Suprapubic skin (tissue), 4 donors: ENCODE data around the gene HDLBP.

Experiments used
- POLR2A ChIP-seq, 2 donors: fragments of 450-650 bp; IDR thresholded peaks; one replicate each; pipeline ENCODE4 v1.6.1; 2017; ENCODE audit warnings: antibody characterized with exemption in 2 of 2, mild to moderate bottlenecking in 2 of 2, moderate library complexity in 2 of 2
- POLR2AphosphoS5 ChIP-seq, 3 donors: sonication (generic); formaldehyde crosslinking; IDR thresholded peaks; one replicate each; pipeline ENCODE4 v1.6.1; 2017; ENCODE audit warnings: antibody characterized with exemption in 3 of 3
- TF ChIP-seq, protein P1 (sequence below), 2 donors: fragments of 200-600 bp in 1 of 2; fragments of 450-650 bp in 1 of 2; sonication (generic) in 1 of 2; IDR thresholded peaks; one replicate each; pipeline ENCODE4 v1.5.1; 2016 to 2019; ENCODE audit warnings: antibody characterized with exemption in 2 of 2, mild to moderate bottlenecking in 1 of 2, moderate library complexity in 1 of 2

DNA sequence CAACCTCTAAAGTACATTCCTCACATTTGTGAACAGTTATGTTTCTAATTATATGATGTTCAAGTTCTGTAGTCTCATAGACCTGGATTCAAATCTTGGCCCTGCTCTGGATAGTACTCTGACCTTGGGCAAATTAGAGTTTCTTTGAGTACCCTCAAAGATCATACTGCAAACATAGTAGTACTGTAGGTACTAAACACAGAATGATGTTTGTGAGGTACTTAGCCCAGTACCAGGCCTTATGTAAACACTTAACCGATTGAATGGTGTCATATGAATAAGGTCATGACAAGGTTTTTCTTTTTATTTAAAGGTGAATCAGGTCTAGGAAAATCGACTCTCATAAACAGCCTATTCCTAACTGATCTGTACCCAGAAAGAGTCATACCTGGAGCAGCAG lies 19.3 kb upstream of the HDLBP start:
- TF ChIP-seq, protein P1, sequence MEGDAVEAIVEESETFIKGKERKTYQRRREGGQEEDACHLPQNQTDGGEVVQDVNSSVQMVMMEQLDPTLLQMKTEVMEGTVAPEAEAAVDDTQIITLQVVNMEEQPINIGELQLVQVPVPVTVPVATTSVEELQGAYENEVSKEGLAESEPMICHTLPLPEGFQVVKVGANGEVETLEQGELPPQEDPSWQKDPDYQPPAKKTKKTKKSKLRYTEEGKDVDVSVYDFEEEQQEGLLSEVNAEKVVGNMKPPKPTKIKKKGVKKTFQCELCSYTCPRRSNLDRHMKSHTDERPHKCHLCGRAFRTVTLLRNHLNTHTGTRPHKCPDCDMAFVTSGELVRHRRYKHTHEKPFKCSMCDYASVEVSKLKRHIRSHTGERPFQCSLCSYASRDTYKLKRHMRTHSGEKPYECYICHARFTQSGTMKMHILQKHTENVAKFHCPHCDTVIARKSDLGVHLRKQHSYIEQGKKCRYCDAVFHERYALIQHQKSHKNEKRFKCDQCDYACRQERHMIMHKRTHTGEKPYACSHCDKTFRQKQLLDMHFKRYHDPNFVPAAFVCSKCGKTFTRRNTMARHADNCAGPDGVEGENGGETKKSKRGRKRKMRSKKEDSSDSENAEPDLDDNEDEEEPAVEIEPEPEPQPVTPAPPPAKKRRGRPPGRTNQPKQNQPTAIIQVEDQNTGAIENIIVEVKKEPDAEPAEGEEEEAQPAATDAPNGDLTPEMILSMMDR (IDR thresholded peaks at IDR 0.05), result no peak
- TF ChIP-seq POLR2A (IDR thresholded peaks at IDR 0.05) (no peak), POLR2AphosphoS5 (IDR thresholded peaks at IDR 0.05) (no peak)
